Natural killer cell (primary cell): ENCODE results near the gene GFPT2. TPM values are rescaled to one million over a fixed set of nuclear protein-coding genes. Genes with fewer than 3 reads are reported as not detected.

Source experiments
- ATAC-seq, 3 donors: fragments of 150-1000 bp in 2 of 3; fragments of 200-7000 bp in 1 of 3; cut with Tn5 transposase; 1 replicate in 1 of 3; 2 replicates in 2 of 3; pipeline ENCODE4 v1.10.0; 2021; ENCODE audit warnings: mild to moderate bottlenecking in 2 of 3, moderate library complexity in 2 of 3
- DNase-seq, 2 donors: peaks; one replicate each; pipeline versions ENCODE4 v3.0.0 to v3.0.0-alpha.2; 2013 to 2021; ENCODE audit warnings: mixed read lengths in 1 of 2
- H3K27ac ChIP-seq: one replicate; pipeline ENCODE4 v1.5.1; 2013; ENCODE audit warnings: mild to moderate bottlenecking, low read length
- H3K27me3 ChIP-seq: one replicate; pipeline ENCODE4 v1.6.1; 2013; ENCODE audit warnings: low read length; ENCODE audit not compliant: control insufficient read depth, insufficient read depth
- H3K36me3 ChIP-seq: one replicate; pipeline ENCODE4 v1.6.1; 2013; ENCODE audit warnings: low read length; ENCODE audit not compliant: control insufficient read depth, insufficient read depth
- H3K4me1 ChIP-seq: one replicate; pipeline ENCODE4 v1.6.1; 2013; ENCODE audit warnings: low read length; ENCODE audit not compliant: control insufficient read depth, insufficient read depth
- H3K4me3 ChIP-seq: one replicate; pipeline ENCODE4 v1.5.1; 2013; ENCODE audit warnings: low read length
- H3K9me3 ChIP-seq: one replicate; pipeline ENCODE4 v1.6.1; 2013; ENCODE audit warnings: low read length; ENCODE audit not compliant: control insufficient read depth, insufficient read depth
- H3K27ac Mint-ChIP-seq, 2 donors: one replicate each; pipeline ENCODE4 v1.8.0; 2022; ENCODE audit warnings: mild to moderate bottlenecking in 2 of 2, mixed read lengths in 2 of 2, moderate library complexity in 1 of 2
- H3K27me3 Mint-ChIP-seq, 2 donors: one replicate each; pipeline ENCODE4 v1.8.0; 2022; ENCODE audit warnings: low read depth in 2 of 2, mixed read lengths in 2 of 2
- H3K36me3 Mint-ChIP-seq: one replicate; pipeline ENCODE4 v1.8.0; 2022; ENCODE audit warnings: mixed read lengths
- H3K4me1 Mint-ChIP-seq, 2 donors: one replicate each; pipeline ENCODE4 v1.8.0; 2022; ENCODE audit warnings: mixed read lengths in 2 of 2
- H3K4me3 Mint-ChIP-seq: one replicate; pipeline ENCODE4 v1.8.0; 2022; ENCODE audit warnings: mild to moderate bottlenecking, moderate library complexity, mixed read lengths
- H3K9me3 Mint-ChIP-seq, 2 donors: one replicate each; pipeline ENCODE4 v1.8.0; 2022; ENCODE audit warnings: mixed read lengths in 2 of 2
- WGBS: methylation state at CpG from one replicate; pipeline ENCODE4 v1.1.7; 2013; ENCODE audit warnings: missing lambda C conversion rate; ENCODE audit not compliant: insufficient coverage; 5-methylcytosine and 5-hydroxymethylcytosine counted together
- intact Hi-C: fragments of 100-400 bp; cut with micrococcal nuclease; formaldehyde crosslinking; loops from one replicate; pipeline ENCODE4 v1.14.2; 2022
- total RNA-seq, 4 donors: library from RNA; stranded (reverse); fragments of 120-200 nt in 1 of 4; gene quantifications; one replicate each; pipeline versions ENCODE4 v1.2.3 to v1.2.4, GENCODE V29; 2013 to 2022
- TF ChIP-seq, protein P1 (sequence below): fragments of 200-600 bp; IDR thresholded peaks from one replicate; pipeline ENCODE4 v1.8.0; 2022; ENCODE audit warnings: antibody characterized with exemption

GFPT2 gene
- total RNA-seq, 3 donors from 2014 or later (not counting 1 experiment from before 2014, with no cell fraction given): 0.56 to 0.86 TPM; not detected in 1

DNA sequence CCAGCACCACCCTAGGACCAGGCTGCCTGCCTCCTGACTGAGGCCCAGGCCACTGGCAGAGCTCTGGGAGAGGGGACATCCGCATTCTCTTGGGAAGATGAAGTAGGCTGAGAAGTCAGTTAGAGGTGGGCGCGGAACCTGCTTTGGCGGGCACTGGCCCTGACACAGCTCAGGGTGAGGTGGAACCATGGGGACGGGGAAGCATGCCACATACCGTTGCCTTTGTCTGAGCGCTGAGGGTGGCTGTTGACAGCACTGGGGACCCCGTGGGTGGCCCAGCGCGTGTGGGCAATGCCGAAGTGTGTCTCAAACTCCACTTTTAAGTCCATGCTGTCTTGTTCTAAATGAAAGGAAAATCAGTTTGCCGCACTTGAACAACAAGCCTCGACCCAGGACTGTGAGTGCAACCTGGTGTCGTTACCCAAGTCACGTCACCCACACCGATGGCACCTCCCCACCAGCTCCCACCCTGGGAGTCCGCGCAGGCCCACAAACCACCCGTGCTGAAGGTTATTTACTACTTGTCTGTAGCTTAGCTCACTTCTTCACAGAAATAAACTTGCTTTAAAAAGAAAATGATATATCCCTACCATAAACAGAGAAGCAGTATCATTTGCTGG, 17.4 kb downstream of the GFPT2 start:
- H3K27ac ChIP-seq: no peak overlapping the region
- Mint-ChIP-seq H3K27ac (no peak overlapping the region), H3K4me3 (no peak overlapping the region), H3K4me1 (no peaks in the 10 kb centered on the region), H3K36me3 (no peaks in the 10 kb centered on the region), H3K9me3 (no peaks in the 10 kb centered on the region), H3K27me3 (peaks cover 21 to 26% of the 10 kb centered on the region in 2 donors)
- H3K9me3 ChIP-seq: no peaks in the 10 kb centered on the region
- WGBS: 94% methylated on average over 19 of the region's 19 CpGs
- no peak for DNase-seq
- no peaks in the 10 kb centered on the region for H3K36me3 ChIP-seq
- no peaks in the 10 kb centered on the region for H3K4me1 ChIP-seq
- H3K4me3 ChIP-seq: no peak overlapping the region
- TF ChIP-seq, protein P1, sequence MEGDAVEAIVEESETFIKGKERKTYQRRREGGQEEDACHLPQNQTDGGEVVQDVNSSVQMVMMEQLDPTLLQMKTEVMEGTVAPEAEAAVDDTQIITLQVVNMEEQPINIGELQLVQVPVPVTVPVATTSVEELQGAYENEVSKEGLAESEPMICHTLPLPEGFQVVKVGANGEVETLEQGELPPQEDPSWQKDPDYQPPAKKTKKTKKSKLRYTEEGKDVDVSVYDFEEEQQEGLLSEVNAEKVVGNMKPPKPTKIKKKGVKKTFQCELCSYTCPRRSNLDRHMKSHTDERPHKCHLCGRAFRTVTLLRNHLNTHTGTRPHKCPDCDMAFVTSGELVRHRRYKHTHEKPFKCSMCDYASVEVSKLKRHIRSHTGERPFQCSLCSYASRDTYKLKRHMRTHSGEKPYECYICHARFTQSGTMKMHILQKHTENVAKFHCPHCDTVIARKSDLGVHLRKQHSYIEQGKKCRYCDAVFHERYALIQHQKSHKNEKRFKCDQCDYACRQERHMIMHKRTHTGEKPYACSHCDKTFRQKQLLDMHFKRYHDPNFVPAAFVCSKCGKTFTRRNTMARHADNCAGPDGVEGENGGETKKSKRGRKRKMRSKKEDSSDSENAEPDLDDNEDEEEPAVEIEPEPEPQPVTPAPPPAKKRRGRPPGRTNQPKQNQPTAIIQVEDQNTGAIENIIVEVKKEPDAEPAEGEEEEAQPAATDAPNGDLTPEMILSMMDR: no peak
- no peak for ATAC-seq
- intact Hi-C loops: no loop called here
- H3K27me3 ChIP-seq: no peaks in the 10 kb centered on the region

DNA sequence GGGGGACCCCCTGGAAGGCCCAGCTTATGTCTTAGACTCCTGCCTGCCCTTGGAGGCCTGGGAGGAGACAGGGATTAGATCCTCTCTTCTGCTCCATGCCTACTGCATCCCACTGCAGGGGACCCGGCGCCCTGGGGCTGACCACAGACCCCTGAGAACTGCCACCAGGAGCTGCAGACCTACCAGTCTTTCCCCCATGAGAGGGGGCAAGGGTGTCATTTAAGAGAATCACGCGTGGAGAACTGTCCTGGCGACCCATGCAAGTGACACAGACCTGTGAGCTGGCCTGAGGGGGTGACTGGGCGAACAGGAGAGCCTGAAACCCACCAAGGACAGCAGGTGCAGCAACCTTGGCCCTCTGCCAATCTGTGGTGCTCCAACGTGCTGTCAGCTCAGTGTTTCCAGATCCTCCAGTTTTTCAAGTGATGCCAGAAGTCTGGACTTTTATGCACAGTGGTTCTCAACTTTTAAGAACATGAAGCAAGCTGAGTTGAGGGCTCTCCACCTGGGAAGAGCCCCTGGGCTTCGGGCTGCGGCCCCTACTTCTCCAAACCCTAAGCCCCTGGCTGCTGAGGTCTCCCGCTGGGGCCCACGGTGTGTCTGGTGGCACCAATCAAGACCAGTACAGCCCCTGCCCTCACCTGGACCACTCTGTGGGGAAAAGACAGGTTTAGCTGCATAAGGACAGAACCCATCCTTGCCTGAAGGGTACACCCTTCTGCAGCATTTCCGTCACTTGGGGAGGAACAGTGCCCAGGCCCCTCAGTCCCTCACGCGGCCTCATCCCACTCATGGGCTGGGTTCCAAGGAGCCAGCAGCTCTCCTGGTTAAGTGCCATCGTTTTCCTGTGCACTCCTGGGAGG, 18.2 kb downstream of the GFPT2 start:
- Mint-ChIP-seq H3K27me3 (peaks cover 22 to 33% of the 10 kb centered on the region in 2 donors), H3K36me3 (no peaks in the 10 kb centered on the region), H3K9me3 (no peaks in the 10 kb centered on the region), H3K4me1 (no peaks in the 10 kb centered on the region), H3K27ac (no peak overlapping the region), H3K4me3 (no peak overlapping the region)
- H3K4me3 ChIP-seq: no peak overlapping the region
- no peaks in the 10 kb centered on the region for H3K9me3 ChIP-seq
- no peaks in the 10 kb centered on the region for H3K4me1 ChIP-seq
- H3K27me3 ChIP-seq: no peaks in the 10 kb centered on the region
- intact Hi-C loops: no loop called here
- DNase-seq (no peak), ATAC-seq (no peak)
- TF ChIP-seq, protein P1: no peak
- 84% methylated on average over 15 of the region's 15 CpGs for WGBS
- no peak overlapping the region for H3K27ac ChIP-seq
- no peaks in the 10 kb centered on the region for H3K36me3 ChIP-seq

DNA sequence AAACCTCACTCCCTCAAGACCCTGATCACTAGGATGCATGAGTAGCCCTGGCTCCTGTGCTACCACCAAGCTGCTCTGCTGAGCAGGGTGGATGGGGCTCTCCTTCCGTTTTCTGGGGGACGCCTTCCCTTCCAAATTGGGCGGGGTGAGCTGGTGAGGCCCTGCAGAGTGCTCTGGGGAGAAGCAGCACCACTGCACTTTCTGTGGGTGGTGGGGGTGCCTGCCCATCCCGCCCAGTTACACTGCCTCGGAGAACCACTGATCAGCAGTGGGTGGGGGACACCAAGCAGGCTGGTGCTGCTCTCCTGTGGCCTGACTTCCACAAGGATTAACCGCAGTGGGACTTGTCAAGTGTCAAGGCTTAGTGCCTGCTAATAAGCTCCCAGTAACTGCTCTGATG, 19.0 kb downstream of the GFPT2 start:
- Histone ChIP-seq H3K27ac (no peak overlapping the region), H3K4me1 (no peaks in the 10 kb centered on the region), H3K9me3 (no peaks in the 10 kb centered on the region), H3K27me3 (no peaks in the 10 kb centered on the region), H3K4me3 (no peak overlapping the region), H3K36me3 (no peaks in the 10 kb centered on the region)
- ATAC-seq (no peak), DNase-seq (no peak)
- H3K36me3 Mint-ChIP-seq: no peaks in the 10 kb centered on the region
- intact Hi-C loops: no loop called here
- H3K4me3 Mint-ChIP-seq: no peak overlapping the region
- no peak overlapping the region for H3K27ac Mint-ChIP-seq
- TF ChIP-seq, protein P1: no peak
- H3K9me3 Mint-ChIP-seq: no peaks in the 10 kb centered on the region
- H3K27me3 Mint-ChIP-seq: peaks cover 18 to 30% of the 10 kb centered on the region in 2 donors
- H3K4me1 Mint-ChIP-seq: no peaks in the 10 kb centered on the region
- WGBS: 76% methylated on average over 6 of the region's 6 CpGs
